GM12892 (cell line): ENCODE data around the gene SMYD3.

Source experiments
- DNase-seq: peaks from one replicate; pipeline ENCODE4 v3.0.0; 2011; ENCODE audit not compliant: insufficient read length
- FAIRE-seq: peaks from 2 replicates; lab custom pipeline; 2011; peaks lifted over from hg19 to GRCh38; lab: Jason Lieb, UNC
- POLR2A ChIP-seq: IDR thresholded peaks from 2 replicates; pipeline ENCODE4 v1.6.1; 2011; ENCODE audit warnings: low read depth, low read length, control low read depth
- POLR2AphosphoS5 ChIP-seq: IDR thresholded peaks from 2 replicates; pipeline ENCODE4 v1.6.1; 2011; ENCODE audit warnings: low read depth, low read length, control low read depth
- TAF1 ChIP-seq: IDR thresholded peaks from 2 replicates; pipeline ENCODE4 v1.6.1; 2011; ENCODE audit warnings: low read depth, mild to moderate bottlenecking, control low read depth, low read length, borderline replicate concordance

SMYD3 gene

DNA sequence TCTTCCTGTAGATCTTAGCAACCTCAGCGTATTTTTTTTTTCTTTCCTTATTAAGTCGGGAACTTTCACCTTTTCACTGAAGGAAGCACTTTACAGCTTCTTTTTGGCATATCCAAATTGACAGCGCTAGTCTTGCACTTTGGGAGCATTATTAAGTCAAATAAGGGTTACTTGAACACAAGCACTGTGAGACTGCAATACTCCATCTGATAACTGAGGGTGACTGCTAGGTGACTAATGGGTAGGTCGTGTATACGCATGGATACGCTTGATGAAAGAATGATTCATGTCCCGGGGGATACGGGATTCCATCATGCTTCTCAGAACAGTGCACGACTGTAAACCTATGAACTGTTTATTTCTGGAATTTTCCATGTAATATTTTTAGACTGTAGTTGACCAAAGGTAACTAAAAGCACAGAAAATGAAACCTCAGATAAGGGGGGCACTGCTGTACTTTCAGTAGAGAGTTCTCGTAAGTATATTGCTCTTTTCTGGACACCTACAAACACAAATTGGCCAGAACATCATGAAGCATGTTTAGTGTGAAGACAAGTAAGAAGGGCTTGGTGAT, 364.7 kb downstream of the SMYD3 start:
- no peak for TF ChIP-seq TAF1
- no peak for DNase-seq
- no peak for FAIRE-seq

- TF ChIP-seq POLR2AphosphoS5: no peak
- TF ChIP-seq POLR2A: no peak
- TF ChIP-seq TAF1: no peak
- FAIRE-seq (no peak), DNase-seq (no peak)
Observed at GRCh38 chr1:246141306-246141705, 365.8 kb downstream of the SMYD3 start.

GRCh38 chr1:246139745-246140182, 367.3 kb downstream of the SMYD3 start:
- no peak for TF ChIP-seq POLR2A
- no peak for TF ChIP-seq TAF1
- TF ChIP-seq POLR2AphosphoS5: no peak
- no peak for FAIRE-seq
- no peak for DNase-seq

GRCh38 chr1:246138781-246139180, 368.3 kb downstream of the SMYD3 start:
- no peak for DNase-seq
- TF ChIP-seq POLR2AphosphoS5 (no peak), POLR2A (no peak), TAF1 (no peak)
- no peak for FAIRE-seq

- DNase-seq (no peak), FAIRE-seq (no peak)
- TF ChIP-seq POLR2AphosphoS5: no peak
- no peak for TF ChIP-seq POLR2A
- no peak for TF ChIP-seq TAF1
Observed at GRCh38 chr1:246136477-246136876, 370.6 kb downstream of the SMYD3 start.

DNA sequence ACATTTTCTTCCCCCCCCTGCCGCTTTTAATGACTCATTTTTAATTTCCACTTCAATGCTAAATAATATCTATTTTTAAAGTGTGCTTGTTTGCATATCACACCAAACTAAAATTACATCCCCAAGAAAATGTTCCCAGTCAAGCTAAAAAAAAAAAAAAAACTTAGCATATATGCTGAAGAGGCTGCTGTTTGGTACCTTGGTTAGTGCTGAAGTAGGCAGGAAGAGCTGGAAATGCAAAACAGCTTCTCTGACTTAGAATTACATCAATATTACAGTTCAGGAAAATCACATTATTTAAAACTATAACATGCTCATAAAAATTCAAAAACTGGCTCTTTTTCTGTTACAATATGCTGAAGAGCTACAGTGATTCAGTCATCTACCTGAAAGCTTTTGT, 372.3 kb downstream of the SMYD3 start:
- TF ChIP-seq POLR2A: no peak
- TF ChIP-seq POLR2AphosphoS5: no peak
- no peak for TF ChIP-seq TAF1
- DNase-seq: no peak
- no peak for FAIRE-seq

DNA sequence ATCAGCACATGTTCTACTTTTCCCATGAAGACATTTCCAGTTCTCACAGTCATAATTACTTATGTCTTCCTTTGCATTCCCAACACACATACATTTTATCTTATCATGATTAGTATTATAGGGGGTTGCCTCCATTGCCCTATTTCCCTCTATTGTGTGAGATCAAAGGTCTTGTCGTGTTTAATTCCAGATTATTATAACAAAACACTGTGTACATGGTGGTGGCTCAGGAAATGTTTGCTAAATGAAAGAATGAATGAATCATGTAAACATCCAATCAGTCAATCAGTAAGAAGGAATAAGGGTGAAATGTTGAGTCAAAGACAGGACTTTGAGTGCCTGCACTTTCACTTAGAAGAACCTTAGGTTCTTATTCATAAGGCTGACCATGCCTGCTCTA, 376.0 kb downstream of the SMYD3 start:
- FAIRE-seq (no peak), DNase-seq (no peak)
- TF ChIP-seq TAF1 (no peak), POLR2AphosphoS5 (no peak), POLR2A (no peak)

- TF ChIP-seq TAF1: no peak
- TF ChIP-seq POLR2A: no peak
- FAIRE-seq (no peak), DNase-seq (no peak)
Observed at GRCh38 chr1:246128494-246129069, 378.5 kb downstream of the SMYD3 start.

GRCh38 chr1:246126580-246126979, 380.5 kb downstream of the SMYD3 start:
- FAIRE-seq (no peak), DNase-seq (no peak)
- TF ChIP-seq POLR2AphosphoS5 (no peak), TAF1 (no peak), POLR2A (no peak)

DNA sequence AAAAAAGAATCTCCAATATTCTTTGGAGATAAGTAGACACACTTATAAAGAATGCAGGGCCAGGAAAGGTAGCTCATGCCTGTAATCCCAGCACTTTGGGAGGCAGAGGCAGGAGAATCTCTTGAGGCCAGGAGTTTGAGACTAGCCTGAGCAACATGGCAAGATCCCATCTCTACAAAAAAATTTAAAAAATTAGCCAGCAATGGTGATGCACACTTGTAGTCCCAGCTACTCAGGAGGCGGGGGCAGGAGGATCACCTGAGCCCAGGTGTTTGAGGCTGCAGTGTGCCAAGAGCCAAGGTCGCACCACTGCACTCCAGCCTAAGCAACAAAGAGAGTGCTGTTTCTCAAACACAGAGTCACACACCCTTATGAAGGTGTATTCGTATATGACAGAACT, 385.0 kb downstream of the SMYD3 start:
- TF ChIP-seq POLR2AphosphoS5: no peak
- no peak for TF ChIP-seq TAF1
- no peak for TF ChIP-seq POLR2A

GRCh38 chr1:246121533-246121932, 385.5 kb downstream of the SMYD3 start:
- DNase-seq (no peak), FAIRE-seq (no peak)
- TF ChIP-seq POLR2AphosphoS5 (no peak), TAF1 (no peak), POLR2A (no peak)

More for the DNA sequence above, 385.0 kb downstream of the SMYD3 start:
- DNase-seq (no peak), FAIRE-seq (no peak)

DNA sequence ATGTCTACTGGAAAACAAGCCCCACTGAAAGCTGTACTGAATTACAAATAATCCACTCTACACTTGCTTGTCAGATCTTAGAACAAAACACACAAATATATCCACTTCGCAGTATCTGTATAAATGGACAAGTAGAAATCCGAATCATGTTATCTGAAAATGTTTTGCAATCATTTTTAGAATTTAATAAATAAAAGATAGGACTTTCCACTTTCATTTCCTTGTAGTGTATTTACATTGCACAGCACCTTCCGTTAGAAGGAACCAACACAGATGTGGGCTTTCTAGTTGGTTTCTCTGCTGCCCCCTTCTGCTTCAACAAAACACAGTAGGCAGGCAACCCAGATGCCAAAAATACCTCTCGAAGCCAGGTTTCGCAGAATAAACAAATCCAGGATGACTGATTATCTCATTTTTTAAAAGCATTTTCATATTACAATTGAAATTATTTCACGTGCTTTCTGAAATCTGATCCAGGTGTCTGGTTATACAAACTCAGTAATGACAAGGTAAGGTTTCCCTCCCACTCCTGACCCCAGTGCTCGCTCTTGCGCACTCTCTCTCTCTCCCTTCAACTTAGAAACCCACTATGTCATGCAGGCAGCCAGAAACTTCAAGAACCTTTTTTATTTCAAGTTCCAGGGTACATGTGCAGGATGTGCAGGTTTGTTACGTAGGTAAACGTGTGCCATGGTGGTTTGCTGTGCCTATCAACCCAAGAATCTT, 389.9 kb downstream of the SMYD3 start:
- TF ChIP-seq TAF1: no peak
- TF ChIP-seq POLR2AphosphoS5: no peak
- TF ChIP-seq POLR2A: no peak
- FAIRE-seq: peak; percentile 68
- DNase-seq: peak; percentile 8
